ENCODE data around the gene ABCG4.

GRCh38 chr11:119108857-119109221 lies 40.0 kb upstream of the ABCG4 start:
- TF ChIP-seq POLR2A (IDR thresholded peaks at IDR 0.05) (no peak), CTCF (IDR thresholded peaks at IDR 0.05) (no peak)
